H9 (cell line): ENCODE data around the gene HDAC1. TPM values are rescaled to one million over a fixed set of nuclear protein-coding genes. Genes with fewer than 3 reads are reported as not detected.

Experiments used
- DNase-seq: peaks from one replicate; pipeline ENCODE4 v3.0.0-alpha.2; 2017
- H2AFZ ChIP-seq: one replicate; pipeline ENCODE4 v1.6.1; 2013; ENCODE audit warnings: mild to moderate bottlenecking, low read length, control low read depth, moderate library complexity
- H2AK5ac ChIP-seq: 2 replicates; pipeline ENCODE4 v1.6.1; 2013; ENCODE audit warnings: low read length, control low read depth, mixed read lengths; ENCODE audit not compliant: insufficient read length
- H2BK120ac ChIP-seq: one replicate; pipeline ENCODE4 v1.6.1; 2013; ENCODE audit warnings: low read depth, mild to moderate bottlenecking, low read length, control low read depth, inconsistent platforms; ENCODE audit not compliant: poor library complexity, severe bottlenecking
- H2BK12ac ChIP-seq: 2 replicates; pipeline ENCODE4 v1.6.1; 2013; ENCODE audit warnings: low read length, control low read depth, mixed read lengths, low read depth; ENCODE audit not compliant: insufficient read length
- H2BK15ac ChIP-seq: 2 replicates; pipeline ENCODE4 v1.6.1; 2013; ENCODE audit warnings: low read depth, low read length, control low read depth
- H2BK20ac ChIP-seq: one replicate; pipeline ENCODE4 v1.6.1; 2013; ENCODE audit warnings: low read depth, mild to moderate bottlenecking, low read length, control low read depth, inconsistent platforms; ENCODE audit not compliant: poor library complexity, severe bottlenecking
- H2BK5ac ChIP-seq: 2 replicates; pipeline ENCODE4 v1.6.1; 2013; ENCODE audit warnings: low read length, control low read depth, mixed read lengths; ENCODE audit not compliant: insufficient read length
- H3K14ac ChIP-seq: 2 replicates; pipeline ENCODE4 v1.6.1; 2013; ENCODE audit warnings: low read length, control low read depth; ENCODE audit not compliant: insufficient read depth
- H3K18ac ChIP-seq: 2 replicates; pipeline ENCODE4 v1.6.1; 2013; ENCODE audit warnings: low read depth, mild to moderate bottlenecking, mixed read lengths, low read length, control low read depth; ENCODE audit not compliant: insufficient read length
- H3K23ac ChIP-seq: 2 replicates; pipeline ENCODE4 v1.6.1; 2013; ENCODE audit warnings: low read length, control low read depth, mixed read lengths, low read depth; ENCODE audit not compliant: insufficient read length
- H3K23me2 ChIP-seq: 2 replicates; pipeline ENCODE4 v1.6.1; 2013; ENCODE audit warnings: low read depth, mild to moderate bottlenecking, mixed read lengths, low read length, control low read depth; ENCODE audit not compliant: insufficient read length, poor library complexity, severe bottlenecking
- H3K27ac ChIP-seq: 2 replicates; pipeline ENCODE4 v1.5.1; 2013; ENCODE audit warnings: low read length, control low read depth, mixed read lengths, low read depth; ENCODE audit not compliant: insufficient read length
- H3K27me3 ChIP-seq: 2 replicates; pipeline ENCODE4 v1.6.1; 2013; ENCODE audit warnings: low read length, control low read depth, inconsistent platforms; ENCODE audit not compliant: insufficient read depth
- H3K4ac ChIP-seq: 2 replicates; pipeline ENCODE4 v1.6.1; 2013; ENCODE audit warnings: low read depth, mild to moderate bottlenecking, control low read depth, inconsistent platforms, low read length, moderate library complexity
- H3K4me1 ChIP-seq: 2 replicates; pipeline ENCODE4 v1.6.1; 2013; ENCODE audit warnings: low read length, control low read depth, inconsistent platforms; ENCODE audit not compliant: insufficient read depth
- H3K4me2 ChIP-seq: 2 replicates; pipeline ENCODE4 v1.6.1; 2013; ENCODE audit warnings: low read length, control low read depth, mixed read lengths; ENCODE audit not compliant: insufficient read length, insufficient read depth
- H3K56ac ChIP-seq: 2 replicates; pipeline ENCODE4 v1.6.1; 2013; ENCODE audit warnings: low read depth, mild to moderate bottlenecking, mixed read lengths, low read length, control low read depth; ENCODE audit not compliant: insufficient read length
- H3K79me1 ChIP-seq: 2 replicates; pipeline ENCODE4 v1.6.1; 2013; ENCODE audit warnings: low read depth, mild to moderate bottlenecking, moderate library complexity, low read length, control low read depth, inconsistent platforms; ENCODE audit not compliant: insufficient read depth, poor library complexity, severe bottlenecking
- H3K79me2 ChIP-seq: 2 replicates; pipeline ENCODE4 v1.6.1; 2013; ENCODE audit warnings: low read length, control low read depth, inconsistent platforms; ENCODE audit not compliant: insufficient read depth
- H3K9ac ChIP-seq: 2 replicates; pipeline ENCODE4 v1.6.1; 2013; ENCODE audit warnings: low read length, control low read depth, mixed read lengths; ENCODE audit not compliant: insufficient read length; ENCODE audit errors: extremely low read depth
- H3K9me3 ChIP-seq: one replicate; pipeline ENCODE4 v1.6.1; 2013; ENCODE audit warnings: low read depth, low read length, inconsistent platforms; ENCODE audit not compliant: control insufficient read depth
- H3T11ph ChIP-seq: one replicate; pipeline ENCODE4 v1.6.1; 2013; ENCODE audit warnings: mild to moderate bottlenecking, low read length, control low read depth, inconsistent platforms
- H4K20me1 ChIP-seq: one replicate; pipeline ENCODE4 v1.6.1; 2013; ENCODE audit not compliant: control insufficient read depth, insufficient read length, insufficient read depth
- H4K5ac ChIP-seq: 2 replicates; pipeline ENCODE4 v1.6.1; 2013; ENCODE audit warnings: low read depth, mild to moderate bottlenecking, mixed read lengths, low read length, control low read depth; ENCODE audit not compliant: insufficient read length
- H4K8ac ChIP-seq: replicated peaks from 2 replicates; pipeline ENCODE4 v1.6.1; 2013; ENCODE audit warnings: low read length, control low read depth, mixed read lengths, low read depth; ENCODE audit not compliant: insufficient read length
- H4K91ac ChIP-seq: 2 replicates; pipeline ENCODE4 v1.6.1; 2013; ENCODE audit warnings: low read depth, mild to moderate bottlenecking, moderate library complexity, mixed read lengths, low read length, control low read depth; ENCODE audit not compliant: insufficient read length
- H3K27ac Mint-ChIP-seq, 3 experiments: 2 replicates in 2 of 3; 3 replicates in 1 of 3; pipeline ENCODE4 v1.8.0; 2020 to 2021; ENCODE audit warnings: mixed read lengths in 3 of 3, mild to moderate bottlenecking in 1 of 3, moderate library complexity in 1 of 3
- H3K27me3 Mint-ChIP-seq: 2 replicates; pipeline ENCODE4 v1.8.0; 2021; ENCODE audit warnings: low read depth, mild to moderate bottlenecking, moderate library complexity, mixed read lengths
- H3K36me3 Mint-ChIP-seq, 3 experiments: 2 replicates in 2 of 3; 3 replicates in 1 of 3; pipeline ENCODE4 v1.8.0; 2020 to 2021; ENCODE audit warnings: low read depth in 3 of 3, mixed read lengths in 3 of 3; ENCODE audit not compliant: insufficient read depth in 1 of 3
- H3K4me1 Mint-ChIP-seq, 2 experiments: 2 replicates each; pipeline ENCODE4 v1.8.0; 2020; ENCODE audit warnings: mixed read lengths in 2 of 2
- H3K4me3 Mint-ChIP-seq, 2 experiments: 2 replicates in 1 of 2; 3 replicates in 1 of 2; pipeline ENCODE4 v1.8.0; 2020 to 2021; ENCODE audit warnings: mild to moderate bottlenecking in 2 of 2, mixed read lengths in 2 of 2, moderate library complexity in 1 of 2
- H3K9me3 Mint-ChIP-seq, 2 experiments: 2 replicates in 1 of 2; 3 replicates in 1 of 2; pipeline ENCODE4 v1.8.0; 2020; ENCODE audit warnings: mild to moderate bottlenecking in 2 of 2, mixed read lengths in 2 of 2, moderate library complexity in 1 of 2
- WGBS: extraction: QIAGEN DNeasy Blood & Tissue Kit; methylation state at CpG from one replicate; pipeline ENCODE4 v1.1.7; 2013; ENCODE audit warnings: missing lambda C conversion rate, low lambda C conversion rate, mixed read lengths; ENCODE audit not compliant: insufficient read length; ENCODE audit errors: extremely low coverage; 5-methylcytosine and 5-hydroxymethylcytosine counted together
- total RNA-seq: library from RNA; stranded (reverse); gene quantifications from 2 replicates; pipeline ENCODE4 v1.2.1, GENCODE V29; 2021
- TF ChIP-seq, protein P1 (sequence below): fragments of 200-600 bp; sonication (generic); conservative IDR thresholded peaks from 3 replicates; pipeline ENCODE4 v1.8.0; 2021; ENCODE audit warnings: antibody characterized with exemption, mild to moderate bottlenecking

HDAC1 gene
- total RNA-seq, 1 experiment from 2014 or later, result 162 TPM

DNA sequence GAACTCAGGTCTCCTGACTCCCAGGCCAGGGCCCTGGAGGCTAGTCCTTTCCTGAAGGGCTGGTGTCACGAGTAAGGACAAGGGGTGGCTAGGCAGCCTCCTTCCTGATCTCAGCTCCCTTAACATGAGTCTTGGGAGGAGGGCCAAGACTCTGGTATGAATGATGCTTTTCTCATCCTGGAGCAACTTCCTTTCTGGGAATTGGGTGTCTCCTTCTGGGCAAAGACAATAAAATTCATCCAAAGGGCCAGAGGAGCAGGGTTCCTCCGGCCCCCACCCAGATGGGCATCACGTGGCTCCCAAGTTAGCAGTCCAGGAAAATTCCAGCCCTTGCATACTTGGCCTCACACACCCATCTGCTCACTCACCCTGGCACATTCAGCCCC, 45.0 kb upstream of the HDAC1 start, which contains the start of gene FAM167B:
Gene FAM167B, plus strand, starts transcription at position 335 of the 386 bp plus-strand sequence. CDS start 200 bp downstream, outside the sequence.
- no peak within 1 kb of the TSS for H3K18ac ChIP-seq
- H3K4me1 Mint-ChIP-seq, result peaks cover 28 to 34% of the 10 kb centered on the region in 2 experiments
- no peak within 1 kb of the TSS for H2BK120ac ChIP-seq
- WGBS, result no CpG with 5 or more reads among the region's 3 CpGs
- H3K79me1 ChIP-seq, result no peaks in the 10 kb centered on the region
- H3K27me3 ChIP-seq, result no peaks in the 10 kb centered on the region
- H4K91ac ChIP-seq, result no peak within 1 kb of the TSS
- H3K27ac Mint-ChIP-seq, result peak within 1 kb of the TSS; percentile 23 to 65 (median 39); a peak in 3 of 7 replicates
- TF ChIP-seq, protein P1, sequence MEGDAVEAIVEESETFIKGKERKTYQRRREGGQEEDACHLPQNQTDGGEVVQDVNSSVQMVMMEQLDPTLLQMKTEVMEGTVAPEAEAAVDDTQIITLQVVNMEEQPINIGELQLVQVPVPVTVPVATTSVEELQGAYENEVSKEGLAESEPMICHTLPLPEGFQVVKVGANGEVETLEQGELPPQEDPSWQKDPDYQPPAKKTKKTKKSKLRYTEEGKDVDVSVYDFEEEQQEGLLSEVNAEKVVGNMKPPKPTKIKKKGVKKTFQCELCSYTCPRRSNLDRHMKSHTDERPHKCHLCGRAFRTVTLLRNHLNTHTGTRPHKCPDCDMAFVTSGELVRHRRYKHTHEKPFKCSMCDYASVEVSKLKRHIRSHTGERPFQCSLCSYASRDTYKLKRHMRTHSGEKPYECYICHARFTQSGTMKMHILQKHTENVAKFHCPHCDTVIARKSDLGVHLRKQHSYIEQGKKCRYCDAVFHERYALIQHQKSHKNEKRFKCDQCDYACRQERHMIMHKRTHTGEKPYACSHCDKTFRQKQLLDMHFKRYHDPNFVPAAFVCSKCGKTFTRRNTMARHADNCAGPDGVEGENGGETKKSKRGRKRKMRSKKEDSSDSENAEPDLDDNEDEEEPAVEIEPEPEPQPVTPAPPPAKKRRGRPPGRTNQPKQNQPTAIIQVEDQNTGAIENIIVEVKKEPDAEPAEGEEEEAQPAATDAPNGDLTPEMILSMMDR, result no peak
- no peaks in the 10 kb centered on the region for H4K20me1 ChIP-seq
- no peak within 1 kb of the TSS for H3K4ac ChIP-seq
- H3T11ph ChIP-seq, result no peak within 1 kb of the TSS
- H3K4me1 ChIP-seq, result peaks cover 4% of the 10 kb centered on the region; the same call in 1 of the 2 replicates
- H2AFZ ChIP-seq, result no peak within 1 kb of the TSS
- no peak within 1 kb of the TSS for H3K9ac ChIP-seq
- no peak within 1 kb of the TSS for H3K56ac ChIP-seq
- no peaks in the 10 kb centered on the region for H3K9me3 ChIP-seq
- no peak for DNase-seq
- no peak within 1 kb of the TSS for H4K5ac ChIP-seq
- H2BK12ac ChIP-seq, result no peak within 1 kb of the TSS
- H3K79me2 ChIP-seq, result no peaks in the 10 kb centered on the region
- H3K27me3 Mint-ChIP-seq, result peaks cover 6% of the 10 kb centered on the region
- no peak within 1 kb of the TSS for H3K23ac ChIP-seq
- H3K23me2 ChIP-seq, result no peaks in the 10 kb centered on the region
- no peak within 1 kb of the TSS for H2BK15ac ChIP-seq
- H3K27ac ChIP-seq, result no peak within 1 kb of the TSS
- H2AK5ac ChIP-seq, result no peak within 1 kb of the TSS
- H4K8ac ChIP-seq, result no peak within 1 kb of the TSS
- no peak within 1 kb of the TSS for H3K4me2 ChIP-seq
- H3K14ac ChIP-seq, result no peak within 1 kb of the TSS
- no peaks in the 10 kb centered on the region for H3K36me3 Mint-ChIP-seq
- peak within 1 kb of the TSS in 1 of 2 experiments; percentile 47; a peak in 2 of 5 replicates for H3K4me3 Mint-ChIP-seq
- H2BK20ac ChIP-seq, result no peak within 1 kb of the TSS
- H2BK5ac ChIP-seq, result no peak within 1 kb of the TSS
- no peaks in the 10 kb centered on the region for H3K9me3 Mint-ChIP-seq
